H1 (cell line): ENCODE measurements around the gene CDC42BPB. TPM values are rescaled to one million over a fixed set of nuclear protein-coding genes. Genes with fewer than 3 reads are reported as not detected.

ENCODE experiments used
- CTCF ChIA-PET: fragments of 300-600 bp; sonication (Branson Sonifier 250); formaldehyde crosslinking; loops from one replicate; lab custom pipeline; 2021; ENCODE audit not compliant: partially characterized antibody; lab: Charles Lee
- POLR2A ChIA-PET: fragments of 300-600 bp; sonication (Branson Sonifier 250); formaldehyde crosslinking; loops from one replicate; lab custom pipeline; 2021; ENCODE audit warnings: inconsistent platforms; ENCODE audit not compliant: partially characterized antibody; lab: Charles Lee
- DNase-seq, 2 experiments: peaks; one replicate each; pipeline versions ENCODE4 v3.0.0 to v3.0.0-alpha.2; 2010 to 2022; ENCODE audit warnings: low spot score in 2 of 2, low read depth in 1 of 2, mixed read lengths in 1 of 2
- FAIRE-seq: peaks from 2 replicates; lab custom pipeline; 2011; peaks lifted over from hg19 to GRCh38; lab: Jason Lieb, UNC
- H2AFZ ChIP-seq: 2 replicates; pipeline ENCODE4 v1.8.1; 2012; ENCODE audit warnings: low read length, inconsistent platforms
- H2AK5ac ChIP-seq: 2 replicates; pipeline ENCODE4 v1.6.1; 2013; ENCODE audit warnings: low read depth, low read length
- H2BK120ac ChIP-seq: replicated peaks from 2 replicates; pipeline ENCODE3; 2013; ENCODE audit warnings: low read depth, low read length, inconsistent platforms
- H2BK12ac ChIP-seq: 2 replicates; pipeline ENCODE4 v1.6.1; 2013; ENCODE audit warnings: low read depth, low read length
- H2BK15ac ChIP-seq: 2 replicates; pipeline ENCODE4 v1.6.1; 2013; ENCODE audit warnings: low read length
- H2BK20ac ChIP-seq: 2 replicates; pipeline ENCODE4 v1.6.1; 2013; ENCODE audit warnings: low read length
- H2BK5ac ChIP-seq: 2 replicates; pipeline ENCODE4 v1.6.1; 2013; ENCODE audit warnings: low read depth, low read length
- H3K14ac ChIP-seq: 2 replicates; pipeline ENCODE4 v1.6.1; 2013; ENCODE audit warnings: inconsistent platforms; ENCODE audit not compliant: insufficient read length
- H3K18ac ChIP-seq: 2 replicates; pipeline ENCODE4 v1.6.1; 2013; ENCODE audit warnings: low read length; ENCODE audit errors: extremely low read depth
- H3K23ac ChIP-seq: 2 replicates; pipeline ENCODE4 v1.6.1; 2013; ENCODE audit warnings: inconsistent platforms; ENCODE audit not compliant: insufficient read length
- H3K23me2 ChIP-seq: 2 replicates; pipeline ENCODE4 v1.6.1; 2013; ENCODE audit warnings: low read depth, low read length
- H3K27ac ChIP-seq: 2 replicates; pipeline ENCODE4 v1.6.1; 2011; ENCODE audit warnings: low read depth, low read length, inconsistent platforms
- H3K27me3 ChIP-seq, 4 experiments: replicated peaks in 1 of 4; 1 replicate in 1 of 4; 2 replicates in 3 of 4; pipeline versions ENCODE4 v1.6.1 to v1.8.1; 2011 to 2013; ENCODE audit warnings: low read length in 3 of 4, mild to moderate bottlenecking in 3 of 4, inconsistent platforms in 2 of 4, mixed read lengths in 2 of 4, moderate library complexity in 1 of 4; ENCODE audit not compliant: control insufficient read depth in 3 of 4, insufficient read depth in 3 of 4; ENCODE audit errors: extremely low read depth in 1 of 4
- H3K36me3 ChIP-seq, 4 experiments: 2 replicates each; pipeline versions ENCODE4 v1.6.1 to v1.8.1; 2011 to 2013; ENCODE audit warnings: mild to moderate bottlenecking in 4 of 4, low read length in 3 of 4, moderate library complexity in 2 of 4, control low read depth in 1 of 4, inconsistent platforms in 1 of 4; ENCODE audit not compliant: insufficient read depth in 4 of 4, control insufficient read depth in 2 of 4
- H3K4ac ChIP-seq: replicated peaks from 2 replicates; pipeline ENCODE3; 2013; ENCODE audit warnings: low read length, low read depth, mixed read lengths, inconsistent platforms; ENCODE audit not compliant: insufficient read length
- H3K4me1 ChIP-seq, 4 experiments: replicated peaks in 1 of 4; 1 replicate in 1 of 4; 2 replicates in 3 of 4; pipeline versions ENCODE4 v1.6.1 to v1.8.1; 2011 to 2013; ENCODE audit warnings: low read length in 3 of 4, inconsistent platforms in 2 of 4, mixed read lengths in 1 of 4; ENCODE audit not compliant: insufficient read depth in 4 of 4, control insufficient read depth in 3 of 4
- H3K4me2 ChIP-seq, 2 experiments: 2 replicates each; pipeline versions ENCODE4 v1.6.1 to v1.8.1; 2011 to 2013; ENCODE audit warnings: low read depth in 2 of 2, low read length in 2 of 2, control low read depth in 1 of 2, inconsistent platforms in 1 of 2, mild to moderate bottlenecking in 1 of 2; ENCODE audit not compliant: insufficient read depth in 1 of 2
- H3K4me3 ChIP-seq, 4 experiments: fragments of 200-600, 300-600 bp in 1 of 4; sonication (generic), shearing (Covaris generic), sonication (Bioruptor Twin) in 1 of 4; 2 replicates each; pipeline versions ENCODE4 v1.5.1 to v1.8.1; 2011 to 2016; ENCODE audit warnings: low read length in 4 of 4, low read depth in 3 of 4, control low read depth in 2 of 4, inconsistent platforms in 2 of 4, mild to moderate bottlenecking in 2 of 4, mixed read lengths in 1 of 4, moderate library complexity in 1 of 4; ENCODE audit not compliant: insufficient read depth in 2 of 4; ENCODE audit errors: extremely low read depth in 1 of 4
- H3K56ac ChIP-seq: replicated peaks from 2 replicates; pipeline ENCODE3; 2013; ENCODE audit warnings: low read depth, mild to moderate bottlenecking, mixed read lengths, low read length, inconsistent platforms; ENCODE audit not compliant: insufficient read length
- H3K79me1 ChIP-seq: 2 replicates; pipeline ENCODE4 v1.6.1; 2013; ENCODE audit warnings: low read depth, low read length, control low read depth
- H3K79me2 ChIP-seq, 2 experiments: 2 replicates each; pipeline versions ENCODE4 v1.6.1 to v1.8.1; 2012 to 2013; ENCODE audit warnings: low read length in 2 of 2, mild to moderate bottlenecking in 2 of 2, inconsistent platforms in 1 of 2; ENCODE audit not compliant: insufficient read depth in 2 of 2, control insufficient read depth in 1 of 2
- H3K9ac ChIP-seq, 4 experiments: replicated peaks in 1 of 4; 1 replicate in 1 of 4; 2 replicates in 3 of 4; pipeline versions ENCODE4 v1.6.1 to v1.8.1; 2011 to 2013; ENCODE audit warnings: low read depth in 3 of 4, low read length in 3 of 4, control low read depth in 2 of 4, mild to moderate bottlenecking in 2 of 4, moderate library complexity in 2 of 4, inconsistent platforms in 1 of 4; ENCODE audit errors: extremely low read depth in 1 of 4
- H3K9me3 ChIP-seq, 2 experiments: 2 replicates each; pipeline versions ENCODE4 v1.6.1 to v1.8.1; 2012 to 2013; ENCODE audit warnings: mild to moderate bottlenecking in 2 of 2, moderate library complexity in 2 of 2, control low read depth in 1 of 2, inconsistent platforms in 1 of 2, low read depth in 1 of 2, low read length in 1 of 2, mixed read lengths in 1 of 2; ENCODE audit not compliant: insufficient read depth in 2 of 2
- H4K20me1 ChIP-seq, 2 experiments: replicated peaks in 1 of 2; 2 replicates each; pipeline versions ENCODE3 to v1.8.1; 2011 to 2013; ENCODE audit warnings: inconsistent platforms in 2 of 2, low read length in 2 of 2, mild to moderate bottlenecking in 1 of 2; ENCODE audit not compliant: insufficient read depth in 2 of 2, control insufficient read depth in 1 of 2
- H4K5ac ChIP-seq: 2 replicates; pipeline ENCODE4 v1.6.1; 2013; ENCODE audit warnings: low read length, low read depth, mixed read lengths, inconsistent platforms; ENCODE audit not compliant: insufficient read length
- H4K8ac ChIP-seq: 2 replicates; pipeline ENCODE4 v1.8.0; 2013; ENCODE audit warnings: mild to moderate bottlenecking, moderate library complexity, low read length, inconsistent platforms; ENCODE audit not compliant: insufficient read depth; ENCODE audit errors: extremely low read depth
- H4K91ac ChIP-seq: replicated peaks from 2 replicates; pipeline ENCODE3; 2013; ENCODE audit warnings: low read length, mixed read lengths, inconsistent platforms; ENCODE audit not compliant: insufficient read length
- BRCA1 ChIP-seq: IDR thresholded peaks from 2 replicates; pipeline ENCODE4 v1.6.1; 2012; ENCODE audit warnings: low read depth, low read length, improper control_type of control experiment
- CHD1 ChIP-seq: IDR thresholded peaks from 2 replicates; pipeline ENCODE4 v1.6.1; 2012; ENCODE audit warnings: low read depth, low read length, improper control_type of control experiment
- CREB1 ChIP-seq: IDR thresholded peaks from 2 replicates; pipeline ENCODE4 v1.6.1; 2012; ENCODE audit warnings: inconsistent platforms
- HDAC6 ChIP-seq: IDR thresholded peaks from one replicate; pipeline ENCODE4 v1.7.1; 2012; ENCODE audit warnings: low read depth, mild to moderate bottlenecking, inconsistent platforms, low read length, moderate library complexity
- POU5F1 ChIP-seq: IDR thresholded peaks from 2 replicates; pipeline ENCODE4 v1.6.1; 2011; ENCODE audit warnings: low read depth, mild to moderate bottlenecking, low read length, moderate library complexity
- RBBP5 ChIP-seq: IDR thresholded peaks from 2 replicates; pipeline ENCODE4 v1.7.1; 2012; ENCODE audit warnings: low read depth, mild to moderate bottlenecking, inconsistent platforms, low read length, moderate library complexity, borderline replicate concordance
- SAP30 ChIP-seq: fragments of 300-600 bp; sonication (generic); IDR thresholded peaks from 2 replicates; pipeline ENCODE4 v1.7.1; 2012; ENCODE audit warnings: low read length, moderate library complexity, mild to moderate bottlenecking, inconsistent platforms; ENCODE audit not compliant: insufficient read depth, insufficient replicate concordance
- whole genome bisulfite sequencing, 2 experiments: shearing (Covaris generic) in 1 of 2; methylation state at CpG; one replicate each; pipeline versions ENCODE4 v1.1.6 to v1.1.7; 2013 to 2015; ENCODE audit warnings: low lambda C conversion rate in 2 of 2, mixed read lengths in 2 of 2, inconsistent platforms in 1 of 2, low coverage in 1 of 2, missing lambda C conversion rate in 1 of 2; ENCODE audit not compliant: insufficient replicate concordance in 2 of 2, insufficient coverage in 1 of 2, insufficient read length in 1 of 2; ENCODE audit errors: extremely low coverage in 1 of 2, missing lambda C conversion rate in 1 of 2; 5-methylcytosine and 5-hydroxymethylcytosine counted together
- polyA plus RNA-seq, 7 experiments: library from polyadenylated mRNA; depleted of rRNA in 3 of 7; stranded (reverse) in 5 of 7; unstranded in 2 of 7; fragments of >200 nt in 5 of 7; fragments of 200-250 nt in 2 of 7; gene quantifications; 1 replicate in 5 of 7; 2 replicates in 1 of 7; 4 replicates in 1 of 7; pipeline versions ENCODE4 v1.2.1 to v1.2.3, GENCODE V29; 2011 to 2013; ENCODE audit warnings: missing spikeins in 2 of 7, mixed read lengths in 2 of 7
- total RNA-seq: library from RNA; stranded (reverse); fragmentation: NEBNext Ultra II Directional; extraction: Animal tissue kit (Norgen Biotek cat#: 25700); gene quantifications from 2 replicates; pipeline ENCODE4 v1.2.1, GENCODE V29; 2021
- TF ChIP-seq, protein P1 (sequence below): IDR thresholded peaks from 2 replicates; pipeline ENCODE4 v1.6.1; 2011; ENCODE audit warnings: low read depth, mild to moderate bottlenecking, low read length; ENCODE audit not compliant: insufficient read depth
- TF ChIP-seq, protein P2 (sequence below): IDR thresholded peaks from 2 replicates; pipeline ENCODE4 v1.6.1; 2012; ENCODE audit warnings: low read length, inconsistent platforms
- TF ChIP-seq, protein P3 (sequence below): IDR thresholded peaks from 2 replicates; pipeline ENCODE4 v1.6.1; 2011; ENCODE audit warnings: low read length, improper control_type of control experiment

Gene CDC42BPB
- total and polyA plus RNA-seq, 2 of the 8 experiments (the other 6 are each of a cell fraction or from before 2014, with no cell fraction given): 51.2 to 88.2 TPM

DNA sequence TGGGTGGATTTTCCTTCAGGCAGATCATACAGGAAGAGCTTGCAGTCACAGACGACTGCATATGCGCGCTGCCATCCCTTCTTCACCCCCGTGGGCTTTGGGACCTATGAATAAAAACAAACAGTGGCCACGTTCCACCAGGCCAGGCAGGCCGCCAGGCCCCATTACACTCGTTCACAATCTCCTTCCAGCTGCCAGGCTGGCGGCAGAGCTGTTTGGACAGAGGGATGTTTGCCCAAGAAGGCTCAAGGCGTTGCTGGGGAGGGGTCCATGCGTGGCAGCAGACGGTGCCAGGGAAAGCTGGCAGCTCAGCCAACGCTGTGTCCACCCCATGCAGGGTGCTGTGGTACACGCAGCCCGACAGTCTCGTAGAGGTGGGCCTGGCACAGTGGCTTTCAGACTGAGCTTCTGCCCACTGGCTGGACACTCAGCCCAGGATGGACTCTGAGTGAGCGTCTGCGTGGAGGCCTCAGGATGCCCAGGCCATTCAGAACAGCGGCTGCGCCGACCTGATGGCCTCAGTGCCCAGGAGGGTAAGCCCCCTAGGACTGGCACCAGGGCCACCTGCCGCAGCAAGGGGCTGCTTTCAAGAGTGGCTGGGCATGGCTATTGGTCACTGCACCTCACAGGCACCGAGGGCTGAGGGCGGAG lies 107.4 kb downstream of the CDC42BPB start:
- no peak overlapping the region for H3K4me3 ChIP-seq
- ChIA-PET CTCF (no interaction called here), POLR2A (no interaction called here)
- H3K14ac ChIP-seq: no peak overlapping the region
- no peak overlapping the region for H3K4me2 ChIP-seq
- no peak overlapping the region for H2AK5ac ChIP-seq
- no peaks in the 10 kb centered on the region for H3K79me2 ChIP-seq
- no peaks in the 10 kb centered on the region for H3K23me2 ChIP-seq
- H3K4ac ChIP-seq: no peak overlapping the region
- no peak overlapping the region for H2BK20ac ChIP-seq
- no peaks in the 10 kb centered on the region for H3K79me1 ChIP-seq
- H2BK5ac ChIP-seq: no peak overlapping the region
- no peak overlapping the region for H4K8ac ChIP-seq
- H3K9ac ChIP-seq: no peak overlapping the region
- H2BK120ac ChIP-seq: no peak overlapping the region
- no peak overlapping the region for H3K23ac ChIP-seq
- WGBS, 2 experiments: 96% methylated on average over 23 of the region's 23 CpGs; no CpG with 5 or more reads in 1 of the 2 experiments
- no peaks in the 10 kb centered on the region for H3K27me3 ChIP-seq
- H3K36me3 ChIP-seq: peaks cover 10 to 63% (median 51%) of the 10 kb centered on the region in 4 experiments
- no peaks in the 10 kb centered on the region for H3K9me3 ChIP-seq
- no peak overlapping the region for H2BK15ac ChIP-seq
- H2BK12ac ChIP-seq: no peak overlapping the region
- H4K91ac ChIP-seq: no peak overlapping the region
- H3K18ac ChIP-seq: no peak overlapping the region
- H4K20me1 ChIP-seq: peaks cover 6 to 12% of the 10 kb centered on the region in 2 experiments
- H4K5ac ChIP-seq: no peak overlapping the region
- DNase-seq: no peak
- FAIRE-seq: no peak
- H3K56ac ChIP-seq: no peak overlapping the region
- H3K27ac ChIP-seq: no peak overlapping the region
- no peak overlapping the region for H2AFZ ChIP-seq
- H3K4me1 ChIP-seq: no peaks in the 10 kb centered on the region
- no peak for TF ChIP-seq SAP30
- TF ChIP-seq POU5F1: no peak
- no peak for TF ChIP-seq CHD1
- TF ChIP-seq, protein P1, sequence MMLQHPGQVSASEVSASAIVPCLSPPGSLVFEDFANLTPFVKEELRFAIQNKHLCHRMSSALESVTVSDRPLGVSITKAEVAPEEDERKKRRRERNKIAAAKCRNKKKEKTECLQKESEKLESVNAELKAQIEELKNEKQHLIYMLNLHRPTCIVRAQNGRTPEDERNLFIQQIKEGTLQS: no peak
- TF ChIP-seq, protein P2, sequence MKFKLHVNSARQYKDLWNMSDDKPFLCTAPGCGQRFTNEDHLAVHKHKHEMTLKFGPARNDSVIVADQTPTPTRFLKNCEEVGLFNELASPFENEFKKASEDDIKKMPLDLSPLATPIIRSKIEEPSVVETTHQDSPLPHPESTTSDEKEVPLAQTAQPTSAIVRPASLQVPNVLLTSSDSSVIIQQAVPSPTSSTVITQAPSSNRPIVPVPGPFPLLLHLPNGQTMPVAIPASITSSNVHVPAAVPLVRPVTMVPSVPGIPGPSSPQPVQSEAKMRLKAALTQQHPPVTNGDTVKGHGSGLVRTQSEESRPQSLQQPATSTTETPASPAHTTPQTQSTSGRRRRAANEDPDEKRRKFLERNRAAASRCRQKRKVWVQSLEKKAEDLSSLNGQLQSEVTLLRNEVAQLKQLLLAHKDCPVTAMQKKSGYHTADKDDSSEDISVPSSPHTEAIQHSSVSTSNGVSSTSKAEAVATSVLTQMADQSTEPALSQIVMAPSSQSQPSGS: no peak
- TF ChIP-seq, protein P3, sequence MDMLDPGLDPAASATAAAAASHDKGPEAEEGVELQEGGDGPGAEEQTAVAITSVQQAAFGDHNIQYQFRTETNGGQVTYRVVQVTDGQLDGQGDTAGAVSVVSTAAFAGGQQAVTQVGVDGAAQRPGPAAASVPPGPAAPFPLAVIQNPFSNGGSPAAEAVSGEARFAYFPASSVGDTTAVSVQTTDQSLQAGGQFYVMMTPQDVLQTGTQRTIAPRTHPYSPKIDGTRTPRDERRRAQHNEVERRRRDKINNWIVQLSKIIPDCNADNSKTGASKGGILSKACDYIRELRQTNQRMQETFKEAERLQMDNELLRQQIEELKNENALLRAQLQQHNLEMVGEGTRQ: no peak
- TF ChIP-seq RBBP5: no peak
- no peak for TF ChIP-seq CREB1
- TF ChIP-seq BRCA1: no peak
- TF ChIP-seq HDAC6: no peak
